Hepatocyte (in vitro differentiated cells): ENCODE measurements around the gene VCAM1. TPM values are rescaled to one million over a fixed set of nuclear protein-coding genes. Genes with fewer than 3 reads are reported as not detected.

Source experiments
- DNase-seq: peaks from one replicate; pipeline ENCODE4 v3.0.0-alpha.2; 2016; ENCODE audit warnings: low spot score
- H2AFZ ChIP-seq: fragments of 200-600 bp; sonication (generic); 2 replicates; pipeline ENCODE4 v1.6.0; 2016; ENCODE audit warnings: antibody characterized with exemption, mild to moderate bottlenecking
- H3K27ac ChIP-seq: fragments of 200-600 bp; sonication (generic); 2 replicates; pipeline ENCODE4 v1.5.1; 2016; ENCODE audit warnings: mild to moderate bottlenecking
- H3K27me3 ChIP-seq: fragments of 200-600 bp; sonication (generic); 2 replicates; pipeline ENCODE4 v1.6.1; 2016
- H3K36me3 ChIP-seq: fragments of 200-600 bp; sonication (generic); replicated peaks from 2 replicates; pipeline ENCODE4 v1.5.1; 2016; ENCODE audit warnings: low read depth; ENCODE audit not compliant: insufficient read depth
- H3K4me1 ChIP-seq: fragments of 200-600 bp; sonication (generic); 2 replicates; pipeline ENCODE4 v1.5.1; 2016; ENCODE audit warnings: mild to moderate bottlenecking, moderate library complexity; ENCODE audit not compliant: insufficient read depth
- H3K4me2 ChIP-seq: fragments of 200-600 bp; sonication (generic); 2 replicates; pipeline ENCODE4 v1.6.0; 2016
- H3K4me3 ChIP-seq: fragments of 200-600 bp; sonication (generic); 2 replicates; pipeline ENCODE4 v1.5.1; 2016; ENCODE audit warnings: mild to moderate bottlenecking
- H3K79me2 ChIP-seq: fragments of 200-600 bp; sonication (generic); 2 replicates; pipeline ENCODE4 v1.6.0; 2017; ENCODE audit warnings: mild to moderate bottlenecking
- H3K9me2 ChIP-seq: fragments of 200-600 bp; sonication (generic); replicated peaks from 2 replicates; pipeline ENCODE4 v1.6.0; 2017; ENCODE audit warnings: mild to moderate bottlenecking; ENCODE audit not compliant: insufficient read depth
- H3K9me3 ChIP-seq: fragments of 200-600 bp; sonication (generic); 2 replicates; pipeline ENCODE4 v1.5.1; 2016; ENCODE audit warnings: low read depth, mild to moderate bottlenecking
- H4K20me1 ChIP-seq: fragments of 200-600 bp; sonication (generic); 2 replicates; pipeline ENCODE4 v1.6.0; 2016; ENCODE audit warnings: mild to moderate bottlenecking; ENCODE audit not compliant: insufficient read depth, poor library complexity, severe bottlenecking
- EZH2 ChIP-seq: fragments of 200-600 bp; sonication (generic); IDR thresholded peaks from 2 replicates; pipeline ENCODE4 v1.6.1; 2016; ENCODE audit warnings: antibody characterized with exemption, mild to moderate bottlenecking, borderline replicate concordance
- EZH2phosphoT487 ChIP-seq: fragments of 200-600 bp; sonication (generic); IDR thresholded peaks from one replicate; pipeline ENCODE4 v1.6.1; 2018; ENCODE audit warnings: antibody characterized with exemption, mild to moderate bottlenecking, low read depth, moderate library complexity; ENCODE audit not compliant: unreplicated experiment, severe bottlenecking
- WGBS: methylation state at CpG from one replicate; pipeline ENCODE4 v1.1.6; 2016; ENCODE audit warnings: low lambda C conversion rate; ENCODE audit errors: missing lambda C conversion rate; 5-methylcytosine and 5-hydroxymethylcytosine counted together
- polyA plus RNA-seq: library from polyadenylated mRNA; unstranded; fragments of >200 nt; fragmentation: Nextera tagmentation; extraction: Ambion mirVana; gene quantifications from 2 replicates; pipeline ENCODE4 v1.2.1, GENCODE V29; 2016
- total RNA-seq: library from RNA; depleted of rRNA; stranded (reverse); fragments of >200 nt; gene quantifications from 2 replicates; pipeline ENCODE4 v1.2.3, GENCODE V29; 2014
- TF ChIP-seq, protein P1 (sequence below): fragments of 200-600 bp; sonication (generic); IDR thresholded peaks from 2 replicates; pipeline ENCODE4 v1.5.1; 2016; ENCODE audit warnings: antibody characterized with exemption, mild to moderate bottlenecking; ENCODE audit not compliant: poor library complexity

The VCAM1 gene
- total and polyA plus RNA-seq, 2 experiments from 2014 or later, result 43.2 to 85.3 TPM

GRCh38 chr1:100734676-100735075 is 15.1 kb downstream of the VCAM1 start:
- no peak overlapping the region for H3K4me2 ChIP-seq

DNA sequence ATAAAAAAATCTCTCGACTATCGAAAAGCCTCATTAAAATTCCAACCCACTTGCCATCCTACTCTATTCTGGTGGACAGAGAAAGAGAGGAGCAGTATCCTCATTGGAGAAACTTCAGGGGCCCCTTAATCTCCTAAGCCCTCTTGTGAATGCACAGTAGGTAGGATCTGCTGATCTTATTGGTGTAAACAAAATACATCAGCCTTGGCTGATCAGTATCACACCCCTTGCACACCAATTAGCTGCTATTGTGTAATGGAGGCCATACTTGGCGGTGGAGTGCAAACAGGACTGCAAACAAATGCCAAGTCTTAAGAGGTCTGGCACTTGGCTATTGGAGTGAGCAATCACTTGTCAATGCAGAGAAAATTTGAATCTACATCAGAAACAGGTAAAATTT is 15.7 kb downstream of the VCAM1 start:
- Histone ChIP-seq H3K79me2 (no peaks in the 10 kb centered on the region), H3K4me2 (no peak overlapping the region), H3K9me3 (no peaks in the 10 kb centered on the region), H3K27me3 (no peaks in the 10 kb centered on the region), H3K9me2 (no peaks in the 10 kb centered on the region), H3K27ac (peak overlapping the region; percentile 31), H2AFZ (no peak overlapping the region), H3K4me1 (peaks cover 12% of the 10 kb centered on the region), H3K36me3 (no peaks in the 10 kb centered on the region), H4K20me1 (no peaks in the 10 kb centered on the region), H3K4me3 (no peak overlapping the region)
- no peak for DNase-seq
- 90% methylated on average over 3 of the region's 3 CpGs for WGBS
- TF ChIP-seq, protein P1, sequence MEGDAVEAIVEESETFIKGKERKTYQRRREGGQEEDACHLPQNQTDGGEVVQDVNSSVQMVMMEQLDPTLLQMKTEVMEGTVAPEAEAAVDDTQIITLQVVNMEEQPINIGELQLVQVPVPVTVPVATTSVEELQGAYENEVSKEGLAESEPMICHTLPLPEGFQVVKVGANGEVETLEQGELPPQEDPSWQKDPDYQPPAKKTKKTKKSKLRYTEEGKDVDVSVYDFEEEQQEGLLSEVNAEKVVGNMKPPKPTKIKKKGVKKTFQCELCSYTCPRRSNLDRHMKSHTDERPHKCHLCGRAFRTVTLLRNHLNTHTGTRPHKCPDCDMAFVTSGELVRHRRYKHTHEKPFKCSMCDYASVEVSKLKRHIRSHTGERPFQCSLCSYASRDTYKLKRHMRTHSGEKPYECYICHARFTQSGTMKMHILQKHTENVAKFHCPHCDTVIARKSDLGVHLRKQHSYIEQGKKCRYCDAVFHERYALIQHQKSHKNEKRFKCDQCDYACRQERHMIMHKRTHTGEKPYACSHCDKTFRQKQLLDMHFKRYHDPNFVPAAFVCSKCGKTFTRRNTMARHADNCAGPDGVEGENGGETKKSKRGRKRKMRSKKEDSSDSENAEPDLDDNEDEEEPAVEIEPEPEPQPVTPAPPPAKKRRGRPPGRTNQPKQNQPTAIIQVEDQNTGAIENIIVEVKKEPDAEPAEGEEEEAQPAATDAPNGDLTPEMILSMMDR, result no peak

More at GRCh38 chr1:100734676-100735075, 15.1 kb downstream of the VCAM1 start:
- WGBS, result 52% methylated on average over 3 of the region's 3 CpGs
- H3K27me3 ChIP-seq, result no peaks in the 10 kb centered on the region
- peak overlapping the region; percentile 52 for H3K27ac ChIP-seq
- no peak overlapping the region for H3K4me3 ChIP-seq
- no peaks in the 10 kb centered on the region for H4K20me1 ChIP-seq
- H3K79me2 ChIP-seq, result no peaks in the 10 kb centered on the region
- peaks cover 18% of the 10 kb centered on the region for H3K4me1 ChIP-seq
- no peaks in the 10 kb centered on the region for H3K36me3 ChIP-seq
- H3K9me2 ChIP-seq, result no peaks in the 10 kb centered on the region
- H3K9me3 ChIP-seq, result no peaks in the 10 kb centered on the region
- H2AFZ ChIP-seq, result no peak overlapping the region
- TF ChIP-seq EZH2phosphoT487 (no peak), EZH2 (no peak)
- TF ChIP-seq, protein P1, result no peak
- DNase-seq, result no peak

DNA sequence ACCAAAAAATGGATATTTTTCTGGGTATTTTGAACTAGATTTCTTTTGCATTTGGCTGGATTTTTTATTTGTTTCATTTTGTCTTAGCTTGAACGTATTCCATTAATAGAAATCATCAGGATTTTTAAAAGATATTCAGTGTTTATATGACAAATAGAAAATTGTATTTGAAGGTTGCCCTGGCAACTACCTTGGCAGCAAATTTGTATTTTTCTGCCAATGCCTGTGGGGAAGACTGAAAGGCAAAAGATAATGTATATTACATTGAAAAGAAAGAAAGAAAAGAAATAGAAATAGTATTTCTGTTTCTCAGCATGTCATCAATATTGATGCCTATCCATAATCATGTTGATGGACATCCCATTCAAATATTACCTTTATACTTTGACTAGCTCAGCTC is 16.8 kb downstream of the VCAM1 start:
- TF ChIP-seq EZH2phosphoT487 (no peak), EZH2 (no peak)
- TF ChIP-seq, protein P1, result no peak
- no peak overlapping the region for H2AFZ ChIP-seq

GRCh38 chr1:100736746-100737145 is 17.2 kb downstream of the VCAM1 start:
- no peak for TF ChIP-seq EZH2
- TF ChIP-seq, protein P1, result no peak
- no peak for TF ChIP-seq EZH2phosphoT487
- H3K9me2 ChIP-seq, result no peaks in the 10 kb centered on the region
- H3K27ac ChIP-seq, result peak overlapping the region; percentile 32
- peaks cover 8% of the 10 kb centered on the region for H3K4me1 ChIP-seq
- WGBS, result 54% methylated on average over 1 of the region's 1 CpG
- DNase-seq, result no peak
- H3K9me3 ChIP-seq, result no peaks in the 10 kb centered on the region
- no peaks in the 10 kb centered on the region for H3K36me3 ChIP-seq
- peak overlapping the region; percentile 1 for H3K4me2 ChIP-seq
- H2AFZ ChIP-seq, result no peak overlapping the region
- H4K20me1 ChIP-seq, result no peaks in the 10 kb centered on the region
- H3K27me3 ChIP-seq, result no peaks in the 10 kb centered on the region
- H3K79me2 ChIP-seq, result no peaks in the 10 kb centered on the region
- H3K4me3 ChIP-seq, result no peak overlapping the region

More for the DNA sequence above, 16.8 kb downstream of the VCAM1 start:
- peak overlapping the region; percentile 32 for H3K27ac ChIP-seq
- H3K9me2 ChIP-seq, result no peaks in the 10 kb centered on the region
- no peak for DNase-seq
- H3K79me2 ChIP-seq, result no peaks in the 10 kb centered on the region
- no peaks in the 10 kb centered on the region for H3K27me3 ChIP-seq
- no peaks in the 10 kb centered on the region for H3K9me3 ChIP-seq
- H3K36me3 ChIP-seq, result no peaks in the 10 kb centered on the region
- no peaks in the 10 kb centered on the region for H4K20me1 ChIP-seq
- peak overlapping the region; percentile 1 for H3K4me2 ChIP-seq
- H3K4me3 ChIP-seq, result no peak overlapping the region
- 68% methylated on average over 1 of the region's 1 CpG for WGBS
- peaks cover 8% of the 10 kb centered on the region for H3K4me1 ChIP-seq
